HepG2 (cell line): ENCODE data around the gene ZNF616. TPM values are rescaled to one million over a fixed set of nuclear protein-coding genes. Genes with fewer than 3 reads are reported as not detected.

Source experiments
- ATF7 ChIP-seq, 2 experiments: fragments of 450-650 bp in 1 of 2; sonication (generic) in 1 of 2; formaldehyde crosslinking in 1 of 2; IDR thresholded peaks; 2 replicates each; pipeline versions ENCODE4 v1.4.0 to v1.6.1; 2016 to 2020; ENCODE audit warnings: antibody characterized with exemption in 1 of 2, mild to moderate bottlenecking in 1 of 2, missing genetic modification reagents in 1 of 2
- CCDC6 ChIP-seq: sonication (generic); formaldehyde crosslinking; IDR thresholded peaks from 2 replicates; pipeline ENCODE4 v1.8.1; 2022; ENCODE audit warnings: mild to moderate bottlenecking, missing genetic modification reagents, moderate library complexity
- EED ChIP-seq: sonication (generic); formaldehyde crosslinking; IDR thresholded peaks from 2 replicates; pipeline ENCODE4 v1.5.0; 2020; ENCODE audit warnings: mild to moderate bottlenecking, missing genetic modification reagents
- FOSL2 ChIP-seq: sonication (generic); formaldehyde crosslinking; IDR thresholded peaks from 2 replicates; pipeline ENCODE4 v1.4.0; 2020; ENCODE audit warnings: missing genetic modification reagents
- GLI4 ChIP-seq: sonication (generic); formaldehyde crosslinking; IDR thresholded peaks from 2 replicates; pipeline ENCODE4 v1.5.1; 2020; ENCODE audit warnings: missing genetic modification reagents, mild to moderate bottlenecking, moderate library complexity, borderline replicate concordance
- NR2C2 ChIP-seq: sonication (generic); formaldehyde crosslinking; IDR thresholded peaks from 2 replicates; pipeline ENCODE4 v1.4.0; 2020; ENCODE audit warnings: missing genetic modification reagents, mild to moderate bottlenecking, moderate library complexity, borderline replicate concordance
- PHF5A ChIP-seq: IDR thresholded peaks from one replicate; pipeline ENCODE4 v1.6.1; 2018; ENCODE audit warnings: low read depth, missing genetic modification reagents; ENCODE audit not compliant: unreplicated experiment
- PLRG1 ChIP-seq: fragments of 450-650 bp; conservative IDR thresholded peaks from 2 replicates; pipeline ENCODE4 v1.6.1; 2016
- RXRA ChIP-seq: sonication (generic); formaldehyde crosslinking; IDR thresholded peaks from 2 replicates; pipeline ENCODE4 v1.5.1; 2020; ENCODE audit warnings: missing genetic modification reagents
- SYNCRIP ChIP-seq: fragments of 200-400 bp; formaldehyde crosslinking; IDR thresholded peaks from 2 replicates; pipeline ENCODE4 v1.6.1; 2018; ENCODE audit warnings: mild to moderate bottlenecking, low read depth, low read length; ENCODE audit not compliant: insufficient read depth
- TBL1XR1 ChIP-seq: fragments of 150-350 bp; IDR thresholded peaks from 2 replicates; pipeline ENCODE4 v1.6.1; 2014; ENCODE audit warnings: borderline replicate concordance, low read length; ENCODE audit not compliant: partially characterized antibody
- TCF7L2 ChIP-seq: IDR thresholded peaks from 2 replicates; pipeline ENCODE4 v1.6.1; 2011; ENCODE audit warnings: mild to moderate bottlenecking, low read depth, low read length, moderate library complexity
- ZBTB25 ChIP-seq: IDR thresholded peaks from 2 replicates; pipeline ENCODE4 v1.6.1; 2018; ENCODE audit warnings: missing genetic modification reagents
- ZC3H4 ChIP-seq: sonication (generic); formaldehyde crosslinking; IDR thresholded peaks from 2 replicates; pipeline ENCODE4 v1.4.0; 2020; ENCODE audit warnings: missing genetic modification reagents, borderline replicate concordance
- ZFP36L2 ChIP-seq: sonication (generic); formaldehyde crosslinking; IDR thresholded peaks from 2 replicates; pipeline ENCODE4 v1.4.0; 2020; ENCODE audit warnings: missing genetic modification reagents
- ZNF17 ChIP-seq: sonication (generic); formaldehyde crosslinking; IDR thresholded peaks from 2 replicates; pipeline ENCODE4 v1.5.0; 2020; ENCODE audit warnings: mild to moderate bottlenecking, missing genetic modification reagents
- ZNF501 ChIP-seq: sonication (generic); formaldehyde crosslinking; IDR thresholded peaks from 2 replicates; pipeline ENCODE4 v1.5.1; 2020; ENCODE audit warnings: mild to moderate bottlenecking, moderate library complexity, missing genetic modification reagents
- ZNF678 ChIP-seq: sonication (generic); formaldehyde crosslinking; IDR thresholded peaks from 2 replicates; pipeline ENCODE4 v1.4.0; 2020; ENCODE audit warnings: mild to moderate bottlenecking, missing genetic modification reagents
- ZSCAN22 ChIP-seq: sonication (generic); formaldehyde crosslinking; IDR thresholded peaks from 2 replicates; pipeline ENCODE4 v1.4.0; 2020; ENCODE audit warnings: mild to moderate bottlenecking, missing genetic modification reagents
- ZSCAN31 ChIP-seq: sonication (generic); formaldehyde crosslinking; IDR thresholded peaks from 2 replicates; pipeline ENCODE4 v1.5.0; 2020; ENCODE audit warnings: low read depth, mild to moderate bottlenecking, missing genetic modification reagents
- polyA plus RNA-seq, 8 experiments: library from polyadenylated mRNA; depleted of rRNA in 3 of 8; stranded (reverse) in 7 of 8; unstranded in 1 of 8; fragments of >200 nt; fragmentation: Illumina TruSeq in 4 of 8; extraction: Trizol in 4 of 8; gene quantifications; 2 replicates each; pipeline versions ENCODE4 v1.2.1 to v1.2.3, GENCODE V29; 2011 to 2016; ENCODE audit warnings: low read depth in 4 of 8, missing spikeins in 1 of 8, mixed read lengths in 1 of 8; ENCODE audit not compliant: insufficient read depth in 1 of 8
- total RNA-seq, 5 experiments: library from RNA; depleted of rRNA; stranded (reverse); fragments of >200 nt; fragmentation: Illumina TruSeq; extraction: Trizol; gene quantifications; 2 replicates each; pipeline ENCODE4 v1.2.3, GENCODE V29; 2016; ENCODE audit warnings: low read depth in 1 of 5
- TF ChIP-seq, protein P1 (sequence below): sonication (generic); formaldehyde crosslinking; IDR thresholded peaks from 2 replicates; pipeline ENCODE4 v1.4.0; 2020; ENCODE audit warnings: mild to moderate bottlenecking, missing genetic modification reagents

Gene ZNF616
- total and polyA plus RNA-seq, 2 of the 13 experiments (the other 11 are each of a cell fraction or from before 2014, with no cell fraction given), result 2.2 to 10.4 TPM

GRCh38 chr19:52139252-52140031 lies at the start of gene ZNF616 (continued):
- TF ChIP-seq ZBTB25 (CRISPR knock-in tag) (peak; percentile 20; the same call in 1 of the 2 replicates), RXRA (CRISPR knock-in tag) (no peak; the same call in 1 of the 2 replicates), ZFP36L2 (CRISPR knock-in tag) (0 out of 2 replicates have a peak, but pooled peaks have one; percentile 18), PHF5A (no peak), SYNCRIP (no peak), ATF7 (IDR thresholded peaks at IDR 0.05) (no peak), ATF7 (CRISPR knock-in tag; IDR thresholded peaks at IDR 0.05) (peak; percentile 43), FOSL2 (CRISPR knock-in tag) (no peak), ZSCAN31 (CRISPR knock-in tag) (0 out of 2 replicates have a peak, but pooled peaks have one; percentile 30), ZC3H4 (CRISPR knock-in tag) (peak; percentile 72; the same call in 1 of the 2 replicates), ZNF17 (CRISPR knock-in tag) (no peak), ZSCAN22 (CRISPR knock-in tag) (0 out of 2 replicates have a peak, but pooled peaks have one; percentile 39), GLI4 (peak; percentile 56; the same call in 1 of the 2 replicates), ZNF501 (CRISPR knock-in tag) (no peak), CCDC6 (CRISPR knock-in tag) (no peak), EED (CRISPR knock-in tag) (no peak), ZNF678 (CRISPR knock-in tag) (peak; percentile 59; the same call in 1 of the 2 replicates), NR2C2 (CRISPR knock-in tag) (peak; percentile 94), TCF7L2 (no peak), PLRG1 (no peak), TBL1XR1 (no peak)
- TF ChIP-seq, protein P1, sequence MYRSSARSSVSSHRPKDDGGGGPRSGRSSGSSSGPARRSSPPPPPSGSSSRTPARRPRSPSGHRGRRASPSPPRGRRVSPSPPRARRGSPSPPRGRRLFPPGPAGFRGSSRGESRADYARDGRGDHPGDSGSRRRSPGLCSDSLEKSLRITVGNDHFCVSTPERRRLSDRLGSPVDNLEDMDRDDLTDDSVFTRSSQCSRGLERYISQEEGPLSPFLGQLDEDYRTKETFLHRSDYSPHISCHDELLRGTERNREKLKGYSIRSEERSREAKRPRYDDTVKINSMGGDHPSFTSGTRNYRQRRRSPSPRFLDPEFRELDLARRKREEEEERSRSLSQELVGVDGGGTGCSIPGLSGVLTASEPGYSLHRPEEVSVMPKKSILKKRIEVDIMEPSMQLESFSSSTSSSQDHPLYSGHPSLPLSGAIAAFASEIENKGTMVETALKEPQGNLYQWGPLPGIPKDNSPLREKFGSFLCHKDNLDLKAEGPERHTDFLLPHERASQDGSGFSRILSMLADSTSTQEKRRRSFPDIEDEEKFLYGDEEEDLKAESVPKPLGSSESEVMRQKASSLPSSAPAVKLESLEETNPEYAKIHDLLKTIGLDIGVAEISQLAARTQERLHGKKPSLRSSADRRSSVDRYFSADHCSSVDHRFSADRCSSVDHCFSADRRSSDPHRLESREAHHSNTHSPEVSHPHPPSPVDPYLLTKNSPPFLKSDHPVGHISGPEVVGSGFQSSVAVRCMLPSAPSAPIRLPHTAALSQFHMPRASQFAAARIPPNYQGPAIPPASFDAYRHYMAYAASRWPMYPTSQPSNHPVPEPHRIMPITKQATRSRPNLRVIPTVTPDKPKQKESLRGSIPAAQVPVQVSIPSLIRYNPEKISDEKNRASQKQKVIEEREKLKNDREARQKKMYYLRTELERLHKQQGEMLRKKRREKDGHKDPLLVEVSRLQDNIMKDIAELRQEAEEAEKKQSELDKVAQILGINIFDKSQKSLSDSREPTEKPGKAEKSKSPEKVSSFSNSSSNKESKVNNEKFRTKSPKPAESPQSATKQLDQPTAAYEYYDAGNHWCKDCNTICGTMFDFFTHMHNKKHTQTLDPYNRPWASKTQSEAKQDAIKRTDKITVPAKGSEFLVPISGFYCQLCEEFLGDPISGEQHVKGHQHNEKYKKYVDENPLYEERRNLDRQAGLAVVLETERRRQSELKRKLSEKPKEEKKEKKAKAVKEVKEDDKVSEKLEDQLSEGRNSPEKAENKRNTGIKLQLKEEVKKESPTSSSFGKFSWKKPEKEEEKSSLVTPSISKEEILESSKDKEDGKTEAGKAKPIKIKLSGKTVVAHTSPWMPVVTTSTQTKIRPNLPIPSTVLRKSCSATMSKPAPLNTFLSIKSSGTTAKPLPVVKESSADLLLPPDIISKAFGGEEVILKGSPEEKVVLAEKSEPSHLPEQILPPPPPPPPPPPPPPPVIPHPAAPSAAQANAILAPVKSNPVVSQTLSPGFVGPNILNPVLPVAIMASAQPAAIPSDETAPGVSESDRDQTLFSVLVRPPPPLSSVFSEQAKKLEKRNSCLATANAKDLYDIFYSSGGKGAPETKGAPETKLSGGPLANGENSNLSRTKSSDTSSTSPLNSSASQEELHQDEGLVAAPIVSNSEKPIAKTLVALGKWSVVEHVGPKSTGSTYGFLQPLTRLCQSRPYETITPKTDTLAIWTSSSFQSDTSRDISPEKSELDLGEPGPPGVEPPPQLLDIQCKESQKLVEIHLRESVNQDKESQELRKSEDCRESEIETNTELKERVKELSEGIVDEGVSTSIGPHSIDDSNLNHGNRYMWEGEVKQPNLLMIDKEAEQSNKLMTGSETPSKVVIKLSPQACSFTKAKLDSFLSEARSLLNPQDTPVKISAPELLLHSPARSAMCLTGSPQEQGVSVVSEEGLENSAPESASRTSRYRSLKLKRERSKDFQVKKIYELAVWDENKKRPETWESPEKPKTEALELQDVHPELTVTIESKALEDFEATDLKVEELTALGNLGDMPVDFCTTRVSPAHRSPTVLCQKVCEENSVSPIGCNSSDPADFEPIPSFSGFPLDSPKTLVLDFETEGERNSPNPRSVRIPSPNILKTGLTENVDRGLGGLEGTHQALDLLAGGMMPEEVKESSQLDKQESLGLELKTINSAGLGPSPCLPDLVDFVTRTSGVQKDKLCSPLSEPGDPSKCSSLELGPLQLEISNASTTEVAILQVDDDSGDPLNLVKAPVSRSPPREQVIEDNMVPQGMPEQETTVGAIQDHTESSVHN, result peak; percentile 93
